ENCODE data around the gene SAT1.

- TF ChIP-seq POLR2AphosphoS5 (IDR thresholded peaks at IDR 0.05) (no peak), CTCF (IDR thresholded peaks at IDR 0.05) (no peak), EP300 (IDR thresholded peaks at IDR 0.05) (no peak), POLR2A (IDR thresholded peaks at IDR 0.05) (no peak)
These were observed 37.3 kb downstream of the SAT1 start for GRCh38 chrX:23820235-23820782.
